HepG2 (cell line): ENCODE measurements around the gene C1QTNF5. TPM values are rescaled to one million over a fixed set of nuclear protein-coding genes. Genes with fewer than 3 reads are reported as not detected.
A peak's percentile ranks its signal among the peaks of the same experiment; 100 is the strongest.

Source experiments
- AKNA ChIP-seq: sonication (generic); formaldehyde crosslinking; IDR thresholded peaks from 2 replicates; pipeline ENCODE4 v1.4.0; 2020; ENCODE audit warnings: missing genetic modification reagents, borderline replicate concordance
- DNMT3B ChIP-seq: conservative IDR thresholded peaks from 2 replicates; pipeline ENCODE4 v1.6.1; 2016; ENCODE audit warnings: missing biosample characterization, control low read depth
- ELF1 ChIP-seq: sonication (generic); formaldehyde crosslinking; IDR thresholded peaks from 2 replicates; pipeline ENCODE4 v1.4.0; 2020; ENCODE audit warnings: missing genetic modification reagents
- EZH2 ChIP-seq: conservative IDR thresholded peaks from 2 replicates; pipeline ENCODE4 v1.6.1; 2012; ENCODE audit warnings: mild to moderate bottlenecking, low read depth, low read length, moderate library complexity
- FOXA3 ChIP-seq: IDR thresholded peaks from 2 replicates; pipeline ENCODE4 v1.6.1; 2016; ENCODE audit warnings: missing genetic modification reagents, missing compliant biosample characterization
- MAX ChIP-seq: IDR thresholded peaks from 2 replicates; pipeline ENCODE4 v1.6.1; 2012; ENCODE audit warnings: inconsistent platforms
- PCBP2 ChIP-seq: fragments of 200-400 bp; formaldehyde crosslinking; optimal IDR thresholded peaks from 2 replicates; pipeline ENCODE3; 2018; ENCODE audit warnings: low read length, low read depth; ENCODE audit not compliant: poor library complexity, severe bottlenecking
- RAD21 ChIP-seq: fragments of 450-650 bp; formaldehyde crosslinking; IDR thresholded peaks from 2 replicates; pipeline ENCODE4 v1.5.0; 2020; ENCODE audit warnings: mild to moderate bottlenecking
- REPIN1 ChIP-seq: sonication (generic); formaldehyde crosslinking; IDR thresholded peaks from 2 replicates; pipeline ENCODE4 v1.8.0; 2022; ENCODE audit warnings: missing genetic modification reagents, low read depth, mild to moderate bottlenecking, borderline replicate concordance
- RXRB ChIP-seq: IDR thresholded peaks from 2 replicates; pipeline ENCODE4 v1.6.1; 2016; ENCODE audit warnings: borderline replicate concordance, missing genetic modification reagents, missing compliant biosample characterization
- SRF ChIP-seq: IDR thresholded peaks from 2 replicates; pipeline ENCODE4 v1.6.1; 2011; ENCODE audit warnings: mild to moderate bottlenecking, low read depth, low read length, moderate library complexity
- TEAD3 ChIP-seq: optimal IDR thresholded peaks from 2 replicates; pipeline ENCODE3; 2016; ENCODE audit warnings: borderline replicate concordance
- ZFAT ChIP-seq: sonication (generic); formaldehyde crosslinking; conservative IDR thresholded peaks from 2 replicates; pipeline ENCODE4 v1.8.1; 2023; ENCODE audit warnings: missing genetic modification reagents, inconsistent platforms
- ZFYVE20 ChIP-seq: sonication (generic); formaldehyde crosslinking; IDR thresholded peaks from 2 replicates; pipeline ENCODE4 v1.8.0; 2023; ENCODE audit warnings: low read depth, mild to moderate bottlenecking, moderate library complexity, missing genetic modification reagents, borderline replicate concordance
- ZNF282 ChIP-seq: fragments of 450-650 bp; IDR thresholded peaks from 2 replicates; pipeline ENCODE4 v1.6.1; 2018; ENCODE audit not compliant: partially characterized antibody
- ZNF30 ChIP-seq: sonication (generic); formaldehyde crosslinking; IDR thresholded peaks from 2 replicates; pipeline ENCODE4 v1.5.0; 2020; ENCODE audit warnings: mild to moderate bottlenecking, missing genetic modification reagents
- ZNF460 ChIP-seq: sonication (generic); formaldehyde crosslinking; IDR thresholded peaks from 2 replicates; pipeline ENCODE4 v1.5.1; 2020; ENCODE audit warnings: missing genetic modification reagents, mild to moderate bottlenecking, borderline replicate concordance
- ZNF567 ChIP-seq: sonication (generic); formaldehyde crosslinking; IDR thresholded peaks from 2 replicates; pipeline ENCODE4 v1.8.1; 2023; ENCODE audit warnings: mild to moderate bottlenecking, missing genetic modification reagents, borderline replicate concordance
- ZNF605 ChIP-seq: sonication (generic); formaldehyde crosslinking; IDR thresholded peaks from 2 replicates; pipeline ENCODE4 v1.8.0; 2022; ENCODE audit warnings: mild to moderate bottlenecking, missing genetic modification reagents
- ZNF790 ChIP-seq: sonication (generic); formaldehyde crosslinking; IDR thresholded peaks from 2 replicates; pipeline ENCODE4 v1.8.0; 2022; ENCODE audit warnings: missing genetic modification reagents, mild to moderate bottlenecking, borderline replicate concordance
- polyA plus RNA-seq, 8 experiments: library from polyadenylated mRNA; depleted of rRNA in 3 of 8; stranded (reverse) in 7 of 8; unstranded in 1 of 8; fragments of >200 nt; fragmentation: Illumina TruSeq in 4 of 8; extraction: Trizol in 4 of 8; gene quantifications; 2 replicates each; pipeline versions ENCODE4 v1.2.1 to v1.2.3, GENCODE V29; 2011 to 2016; ENCODE audit warnings: low read depth in 4 of 8, missing spikeins in 1 of 8, mixed read lengths in 1 of 8; ENCODE audit not compliant: insufficient read depth in 1 of 8
- total RNA-seq, 5 experiments: library from RNA; depleted of rRNA; stranded (reverse); fragments of >200 nt; fragmentation: Illumina TruSeq; extraction: Trizol; gene quantifications; 2 replicates each; pipeline ENCODE4 v1.2.3, GENCODE V29; 2016; ENCODE audit warnings: low read depth in 1 of 5
- TF ChIP-seq, protein P1 (sequence below): sonication (generic); formaldehyde crosslinking; conservative IDR thresholded peaks from 2 replicates; pipeline ENCODE4 v1.4.0; 2020; ENCODE audit warnings: mild to moderate bottlenecking, missing genetic modification reagents, moderate library complexity

Gene C1QTNF5
- total and polyA plus RNA-seq, 2 of the 13 experiments (the other 11 are each of a cell fraction or from before 2014, with no cell fraction given) = 0.86 to 1.2 TPM

DNA sequence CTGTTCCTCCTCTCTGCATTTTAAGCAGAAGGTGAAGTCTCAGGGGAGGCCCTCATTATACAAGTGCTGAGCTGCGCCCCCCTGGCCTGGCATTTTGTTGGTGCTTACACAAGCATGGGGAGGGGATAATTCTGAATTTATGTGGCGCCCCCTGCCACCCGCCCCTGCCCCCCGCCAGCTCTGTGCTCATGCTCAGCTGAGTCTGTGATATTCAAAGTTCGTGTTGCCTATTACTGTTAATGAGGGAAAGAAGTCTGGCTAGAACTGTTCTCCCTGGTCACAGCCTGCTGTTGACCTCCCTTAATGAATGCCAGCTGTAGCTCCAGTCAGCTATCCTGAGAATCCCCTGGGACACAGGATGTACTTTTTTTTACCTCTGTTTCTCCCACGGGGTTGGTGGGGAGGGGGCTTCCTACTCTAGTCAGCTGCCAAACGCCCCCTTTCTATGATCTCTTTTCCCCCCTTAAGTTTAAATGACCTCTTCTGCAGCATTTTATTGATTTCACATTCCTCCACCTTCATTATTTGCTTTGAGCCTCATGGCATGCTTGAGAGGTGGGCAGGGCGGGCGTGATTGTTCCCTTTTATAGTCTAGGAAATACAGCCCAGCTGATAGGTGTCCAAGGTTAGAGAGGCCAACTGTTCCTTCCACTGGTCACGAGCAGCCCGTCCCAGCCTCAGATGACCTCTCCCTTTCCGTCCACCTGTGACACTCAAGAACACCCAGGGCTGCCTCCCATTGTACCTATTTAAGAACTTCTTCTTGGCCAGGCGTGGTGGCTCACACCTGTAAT lies 28.6 kb upstream of the C1QTNF5 start (continued):
- TF ChIP-seq DNMT3B (CRISPR knock-in tag) (no peak), ZNF30 (no peak), EZH2 (no peak), FOXA3 (CRISPR knock-in tag) (peak; percentile 13; the same call in 1 of the 2 replicates), TEAD3 (CRISPR knock-in tag) (peak; percentile 79), MAX (0 out of 2 replicates have a peak, but pooled peaks have one; percentile 28), RAD21 (CRISPR knock-in tag) (no peak), ZNF790 (no peak), ELF1 (no peak), RXRB (CRISPR knock-in tag) (peak; percentile 50; the same call in 1 of the 2 replicates), ZNF567 (CRISPR knock-in tag) (no peak), AKNA (CRISPR knock-in tag) (no peak), REPIN1 (CRISPR knock-in tag) (no peak), ZFAT (CRISPR knock-in tag) (no peak), ZNF605 (CRISPR knock-in tag) (no peak), PCBP2 (no peak), ZFYVE20 (CRISPR knock-in tag) (no peak), SRF (peak; percentile 57; the same call in 1 of the 2 replicates), ZNF282 (no peak), ZNF460 (CRISPR knock-in tag) (0 out of 2 replicates have a peak, but pooled peaks have one; percentile 42)
- TF ChIP-seq, protein P1, sequence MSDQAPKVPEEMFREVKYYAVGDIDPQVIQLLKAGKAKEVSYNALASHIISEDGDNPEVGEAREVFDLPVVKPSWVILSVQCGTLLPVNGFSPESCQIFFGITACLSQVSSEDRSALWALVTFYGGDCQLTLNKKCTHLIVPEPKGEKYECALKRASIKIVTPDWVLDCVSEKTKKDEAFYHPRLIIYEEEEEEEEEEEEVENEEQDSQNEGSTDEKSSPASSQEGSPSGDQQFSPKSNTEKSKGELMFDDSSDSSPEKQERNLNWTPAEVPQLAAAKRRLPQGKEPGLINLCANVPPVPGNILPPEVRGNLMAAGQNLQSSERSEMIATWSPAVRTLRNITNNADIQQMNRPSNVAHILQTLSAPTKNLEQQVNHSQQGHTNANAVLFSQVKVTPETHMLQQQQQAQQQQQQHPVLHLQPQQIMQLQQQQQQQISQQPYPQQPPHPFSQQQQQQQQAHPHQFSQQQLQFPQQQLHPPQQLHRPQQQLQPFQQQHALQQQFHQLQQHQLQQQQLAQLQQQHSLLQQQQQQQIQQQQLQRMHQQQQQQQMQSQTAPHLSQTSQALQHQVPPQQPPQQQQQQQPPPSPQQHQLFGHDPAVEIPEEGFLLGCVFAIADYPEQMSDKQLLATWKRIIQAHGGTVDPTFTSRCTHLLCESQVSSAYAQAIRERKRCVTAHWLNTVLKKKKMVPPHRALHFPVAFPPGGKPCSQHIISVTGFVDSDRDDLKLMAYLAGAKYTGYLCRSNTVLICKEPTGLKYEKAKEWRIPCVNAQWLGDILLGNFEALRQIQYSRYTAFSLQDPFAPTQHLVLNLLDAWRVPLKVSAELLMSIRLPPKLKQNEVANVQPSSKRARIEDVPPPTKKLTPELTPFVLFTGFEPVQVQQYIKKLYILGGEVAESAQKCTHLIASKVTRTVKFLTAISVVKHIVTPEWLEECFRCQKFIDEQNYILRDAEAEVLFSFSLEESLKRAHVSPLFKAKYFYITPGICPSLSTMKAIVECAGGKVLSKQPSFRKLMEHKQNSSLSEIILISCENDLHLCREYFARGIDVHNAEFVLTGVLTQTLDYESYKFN (CRISPR knock-in tag) = peak; percentile 62
